K562 (cell line): ENCODE measurements around the gene RPS2. TPM values are rescaled to one million over a fixed set of nuclear protein-coding genes. Genes with fewer than 3 reads are reported as not detected.
A peak's percentile ranks its signal among the peaks of the same experiment; 100 is the strongest.

Experiments
- CBX3 ChIP-seq, 2 experiments: IDR thresholded peaks; 1 replicate in 1 of 2; 2 replicates in 1 of 2; pipeline ENCODE4 v1.6.1; 2012; ENCODE audit warnings: inconsistent platforms in 2 of 2, low read length in 2 of 2, borderline replicate concordance in 1 of 2, control low read depth in 1 of 2
- FOXM1 ChIP-seq, 2 experiments: fragments of 450-650 bp in 1 of 2; sonication (generic) in 1 of 2; formaldehyde crosslinking in 1 of 2; IDR thresholded peaks; 2 replicates each; pipeline versions ENCODE4 v1.6.1 to v1.9.0; 2017 to 2022; ENCODE audit warnings: low read depth in 2 of 2, mild to moderate bottlenecking in 2 of 2, missing genetic modification reagents in 1 of 2, moderate library complexity in 1 of 2
- HNRNPUL1 ChIP-seq: fragments of 200-400 bp; formaldehyde crosslinking; IDR thresholded peaks from 2 replicates; pipeline ENCODE4 v1.6.1; 2017; ENCODE audit warnings: low read length
- TAL1 ChIP-seq: fragments of 450-650 bp; IDR thresholded peaks from 2 replicates; pipeline ENCODE4 v1.6.1; 2016; ENCODE audit warnings: mild to moderate bottlenecking
- TGIF2 ChIP-seq: sonication (generic); formaldehyde crosslinking; IDR thresholded peaks from 2 replicates; pipeline ENCODE4 v1.8.1; 2022; ENCODE audit warnings: mild to moderate bottlenecking, missing genetic modification reagents, moderate library complexity
- ZNF778 ChIP-seq: fragments of 450-650 bp; formaldehyde crosslinking; IDR thresholded peaks from 2 replicates; pipeline ENCODE4 v1.4.0; 2020; ENCODE audit warnings: mild to moderate bottlenecking, moderate library complexity
- polyA plus RNA-seq, 8 experiments: library from polyadenylated mRNA; depleted of rRNA in 4 of 8; stranded (reverse) in 5 of 8; unstranded in 3 of 8; fragments of >200 nt; fragmentation: Nextera tagmentation in 2 of 8; fragmentation: Illumina TruSeq in 1 of 8; extraction: Ambion mirVana in 2 of 8; extraction: Trizol in 1 of 8; gene quantifications; 2 replicates each; pipeline versions ENCODE4 v1.2.1 to v1.2.3, GENCODE V29; 2011 to 2014; ENCODE audit warnings: inconsistent platforms in 1 of 8, missing spikeins in 1 of 8
- total RNA-seq, 7 experiments: library from RNA; depleted of rRNA in 6 of 7; stranded (reverse); fragments of >200 nt in 6 of 7; fragmentation: Illumina TruSeq in 2 of 7; extraction: Trizol in 2 of 7; gene quantifications; 2 replicates each; pipeline versions ENCODE4 v1.2.1 to v1.2.3, GENCODE V29; 2011 to 2021; ENCODE audit warnings: low replicate concordance in 1 of 7
- TF ChIP-seq, protein P1 (sequence below), 2 experiments: fragments of 150-350 bp in 1 of 2; IDR thresholded peaks; 2 replicates each; pipeline ENCODE4 v1.6.1; 2012 to 2016; ENCODE audit warnings: low read depth in 2 of 2, low read length in 2 of 2, mild to moderate bottlenecking in 1 of 2, moderate library complexity in 1 of 2
- TF ChIP-seq, protein P2 (sequence below), 3 experiments: fragments of 200-800 bp in 1 of 3; sonication (Bioruptor generic) in 1 of 3; sonication (generic) in 1 of 3; formaldehyde crosslinking in 1 of 3; IDR thresholded peaks; 2 replicates each; pipeline versions ENCODE4 v1.6.1 to v1.8.0; 2016 to 2022; ENCODE audit warnings: mild to moderate bottlenecking in 2 of 3, missing compliant biosample characterization in 2 of 3, missing genetic modification characterization in 2 of 3, missing genetic modification reagents in 1 of 3
- TF ChIP-seq, protein P3 (sequence below): fragments of 250-450 bp; sonication (Bioruptor Pico); IDR thresholded peaks from 2 replicates; pipeline ENCODE4 v1.5.0; 2020; ENCODE audit warnings: mild to moderate bottlenecking, borderline replicate concordance
- TF ChIP-seq, protein P4 (sequence below): fragments of 250-450 bp; sonication (Bioruptor Pico); IDR thresholded peaks from 2 replicates; pipeline ENCODE4 v1.5.0; 2022; ENCODE audit warnings: mild to moderate bottlenecking
- TF ChIP-seq, protein P5 (sequence below): sonication (generic); formaldehyde crosslinking; IDR thresholded peaks from 2 replicates; pipeline ENCODE4 v1.8.0; 2022; ENCODE audit warnings: missing genetic modification reagents, mild to moderate bottlenecking, moderate library complexity, borderline replicate concordance
- TF ChIP-seq, protein P6 (sequence below): fragments of 250-450 bp; sonication (Bioruptor Pico); IDR thresholded peaks from 2 replicates; pipeline ENCODE4 v1.8.0; 2021; ENCODE audit warnings: moderate library complexity, mild to moderate bottlenecking, inconsistent platforms

Gene RPS2
- total and polyA plus RNA-seq, 9 of the 15 experiments (the other 6 are each of a cell fraction or from before 2014, with no cell fraction given) = 834 to 4,794 (median 3,793) TPM

DNA sequence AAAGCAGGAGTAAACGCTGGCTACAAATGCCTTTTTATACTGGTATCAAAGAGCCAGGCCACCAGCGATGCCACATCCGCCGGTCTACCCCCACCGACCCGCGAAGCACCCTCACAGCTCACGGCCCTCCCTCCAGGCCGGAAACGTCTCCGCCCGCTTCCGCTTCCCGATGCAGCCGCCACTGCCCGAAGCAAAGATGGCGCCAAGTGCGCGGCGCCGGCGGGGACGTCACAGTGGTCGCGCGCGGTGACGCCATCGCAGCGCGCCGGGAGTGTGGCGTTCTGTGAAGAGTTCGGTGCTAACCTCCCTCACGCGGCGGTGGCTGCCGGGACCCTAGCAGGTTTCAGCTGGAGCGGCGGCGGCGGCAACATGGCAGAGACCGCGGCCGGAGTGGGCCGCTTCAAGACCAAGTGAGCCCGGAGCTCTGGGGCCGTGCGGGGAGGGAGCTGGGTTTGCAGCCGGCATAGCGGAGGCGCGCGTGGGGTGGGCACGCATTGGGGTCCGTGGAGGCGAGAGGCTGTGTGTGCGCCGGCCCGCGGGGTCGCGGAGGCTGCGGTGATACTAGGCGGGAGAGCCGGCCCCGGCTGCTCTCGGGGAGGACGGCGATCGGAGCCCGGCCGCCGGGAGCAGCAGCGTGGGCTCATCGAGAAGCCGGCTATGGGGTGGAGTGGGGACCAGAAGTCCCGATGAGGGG lies 7.3 kb upstream of the RPS2 start, which contains the start of gene TBL3 (continued):
- TF ChIP-seq, protein P1, sequence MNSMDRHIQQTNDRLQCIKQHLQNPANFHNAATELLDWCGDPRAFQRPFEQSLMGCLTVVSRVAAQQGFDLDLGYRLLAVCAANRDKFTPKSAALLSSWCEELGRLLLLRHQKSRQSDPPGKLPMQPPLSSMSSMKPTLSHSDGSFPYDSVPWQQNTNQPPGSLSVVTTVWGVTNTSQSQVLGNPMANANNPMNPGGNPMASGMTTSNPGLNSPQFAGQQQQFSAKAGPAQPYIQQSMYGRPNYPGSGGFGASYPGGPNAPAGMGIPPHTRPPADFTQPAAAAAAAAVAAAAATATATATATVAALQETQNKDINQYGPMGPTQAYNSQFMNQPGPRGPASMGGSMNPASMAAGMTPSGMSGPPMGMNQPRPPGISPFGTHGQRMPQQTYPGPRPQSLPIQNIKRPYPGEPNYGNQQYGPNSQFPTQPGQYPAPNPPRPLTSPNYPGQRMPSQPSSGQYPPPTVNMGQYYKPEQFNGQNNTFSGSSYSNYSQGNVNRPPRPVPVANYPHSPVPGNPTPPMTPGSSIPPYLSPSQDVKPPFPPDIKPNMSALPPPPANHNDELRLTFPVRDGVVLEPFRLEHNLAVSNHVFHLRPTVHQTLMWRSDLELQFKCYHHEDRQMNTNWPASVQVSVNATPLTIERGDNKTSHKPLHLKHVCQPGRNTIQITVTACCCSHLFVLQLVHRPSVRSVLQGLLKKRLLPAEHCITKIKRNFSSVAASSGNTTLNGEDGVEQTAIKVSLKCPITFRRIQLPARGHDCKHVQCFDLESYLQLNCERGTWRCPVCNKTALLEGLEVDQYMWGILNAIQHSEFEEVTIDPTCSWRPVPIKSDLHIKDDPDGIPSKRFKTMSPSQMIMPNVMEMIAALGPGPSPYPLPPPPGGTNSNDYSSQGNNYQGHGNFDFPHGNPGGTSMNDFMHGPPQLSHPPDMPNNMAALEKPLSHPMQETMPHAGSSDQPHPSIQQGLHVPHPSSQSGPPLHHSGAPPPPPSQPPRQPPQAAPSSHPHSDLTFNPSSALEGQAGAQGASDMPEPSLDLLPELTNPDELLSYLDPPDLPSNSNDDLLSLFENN (IDR thresholded peaks at IDR 0.05; ENCODE audit: low read depth in 2 of 2, low read length in 2 of 2) = 0 out of 4 replicates have a peak, but pooled peaks of 1 of the 2 experiments have one; percentile 20
- peak in 1 of 2 experiments; percentile 37; a peak in 1 of 3 replicates for TF ChIP-seq CBX3 (IDR thresholded peaks at IDR 0.05; ENCODE audit: borderline replicate concordance in 1 of 2, low read length in 2 of 2)
- TF ChIP-seq, protein P2, sequence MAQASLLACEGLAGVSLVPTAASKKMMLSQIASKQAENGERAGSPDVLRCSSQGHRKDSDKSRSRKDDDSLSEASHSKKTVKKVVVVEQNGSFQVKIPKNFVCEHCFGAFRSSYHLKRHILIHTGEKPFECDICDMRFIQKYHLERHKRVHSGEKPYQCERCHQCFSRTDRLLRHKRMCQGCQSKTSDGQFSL (CRISPR knock-in tag; IDR thresholded peaks at IDR 0.05) = peak; percentile 58; the same call in 1 of the 2 replicates
- TF ChIP-seq, protein P2 (tag; IDR thresholded peaks at IDR 0.05) = no peak
- TF ChIP-seq, protein P3, sequence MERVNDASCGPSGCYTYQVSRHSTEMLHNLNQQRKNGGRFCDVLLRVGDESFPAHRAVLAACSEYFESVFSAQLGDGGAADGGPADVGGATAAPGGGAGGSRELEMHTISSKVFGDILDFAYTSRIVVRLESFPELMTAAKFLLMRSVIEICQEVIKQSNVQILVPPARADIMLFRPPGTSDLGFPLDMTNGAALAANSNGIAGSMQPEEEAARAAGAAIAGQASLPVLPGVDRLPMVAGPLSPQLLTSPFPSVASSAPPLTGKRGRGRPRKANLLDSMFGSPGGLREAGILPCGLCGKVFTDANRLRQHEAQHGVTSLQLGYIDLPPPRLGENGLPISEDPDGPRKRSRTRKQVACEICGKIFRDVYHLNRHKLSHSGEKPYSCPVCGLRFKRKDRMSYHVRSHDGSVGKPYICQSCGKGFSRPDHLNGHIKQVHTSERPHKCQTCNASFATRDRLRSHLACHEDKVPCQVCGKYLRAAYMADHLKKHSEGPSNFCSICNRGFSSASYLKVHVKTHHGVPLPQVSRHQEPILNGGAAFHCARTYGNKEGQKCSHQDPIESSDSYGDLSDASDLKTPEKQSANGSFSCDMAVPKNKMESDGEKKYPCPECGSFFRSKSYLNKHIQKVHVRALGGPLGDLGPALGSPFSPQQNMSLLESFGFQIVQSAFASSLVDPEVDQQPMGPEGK = no peak
- TF ChIP-seq HNRNPUL1 = no peak
- no peak for TF ChIP-seq ZNF778 (CRISPR knock-in tag)
- peak; percentile 43; the same call in 1 of the 2 replicates for TF ChIP-seq TGIF2 (CRISPR knock-in tag)
- no peak for TF ChIP-seq TAL1
- TF ChIP-seq, protein P4, sequence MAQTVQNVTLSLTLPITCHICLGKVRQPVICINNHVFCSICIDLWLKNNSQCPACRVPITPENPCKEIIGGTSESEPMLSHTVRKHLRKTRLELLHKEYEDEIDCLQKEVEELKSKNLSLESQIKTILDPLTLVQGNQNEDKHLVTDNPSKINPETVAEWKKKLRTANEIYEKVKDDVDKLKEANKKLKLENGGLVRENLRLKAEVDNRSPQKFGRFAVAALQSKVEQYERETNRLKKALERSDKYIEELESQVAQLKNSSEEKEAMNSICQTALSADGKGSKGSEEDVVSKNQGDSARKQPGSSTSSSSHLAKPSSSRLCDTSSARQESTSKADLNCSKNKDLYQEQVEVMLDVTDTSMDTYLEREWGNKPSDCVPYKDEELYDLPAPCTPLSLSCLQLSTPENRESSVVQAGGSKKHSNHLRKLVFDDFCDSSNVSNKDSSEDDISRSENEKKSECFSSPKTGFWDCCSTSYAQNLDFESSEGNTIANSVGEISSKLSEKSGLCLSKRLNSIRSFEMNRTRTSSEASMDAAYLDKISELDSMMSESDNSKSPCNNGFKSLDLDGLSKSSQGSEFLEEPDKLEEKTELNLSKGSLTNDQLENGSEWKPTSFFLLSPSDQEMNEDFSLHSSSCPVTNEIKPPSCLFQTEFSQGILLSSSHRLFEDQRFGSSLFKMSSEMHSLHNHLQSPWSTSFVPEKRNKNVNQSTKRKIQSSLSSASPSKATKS = no peak
- TF ChIP-seq, protein P5, sequence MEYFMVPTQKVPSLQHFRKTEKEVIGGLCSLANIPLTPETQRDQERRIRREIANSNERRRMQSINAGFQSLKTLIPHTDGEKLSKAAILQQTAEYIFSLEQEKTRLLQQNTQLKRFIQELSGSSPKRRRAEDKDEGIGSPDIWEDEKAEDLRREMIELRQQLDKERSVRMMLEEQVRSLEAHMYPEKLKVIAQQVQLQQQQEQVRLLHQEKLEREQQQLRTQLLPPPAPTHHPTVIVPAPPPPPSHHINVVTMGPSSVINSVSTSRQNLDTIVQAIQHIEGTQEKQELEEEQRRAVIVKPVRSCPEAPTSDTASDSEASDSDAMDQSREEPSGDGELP = peak; percentile 96
- TF ChIP-seq, protein P6, sequence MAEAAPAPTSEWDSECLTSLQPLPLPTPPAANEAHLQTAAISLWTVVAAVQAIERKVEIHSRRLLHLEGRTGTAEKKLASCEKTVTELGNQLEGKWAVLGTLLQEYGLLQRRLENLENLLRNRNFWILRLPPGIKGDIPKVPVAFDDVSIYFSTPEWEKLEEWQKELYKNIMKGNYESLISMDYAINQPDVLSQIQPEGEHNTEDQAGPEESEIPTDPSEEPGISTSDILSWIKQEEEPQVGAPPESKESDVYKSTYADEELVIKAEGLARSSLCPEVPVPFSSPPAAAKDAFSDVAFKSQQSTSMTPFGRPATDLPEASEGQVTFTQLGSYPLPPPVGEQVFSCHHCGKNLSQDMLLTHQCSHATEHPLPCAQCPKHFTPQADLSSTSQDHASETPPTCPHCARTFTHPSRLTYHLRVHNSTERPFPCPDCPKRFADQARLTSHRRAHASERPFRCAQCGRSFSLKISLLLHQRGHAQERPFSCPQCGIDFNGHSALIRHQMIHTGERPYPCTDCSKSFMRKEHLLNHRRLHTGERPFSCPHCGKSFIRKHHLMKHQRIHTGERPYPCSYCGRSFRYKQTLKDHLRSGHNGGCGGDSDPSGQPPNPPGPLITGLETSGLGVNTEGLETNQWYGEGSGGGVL (CRISPR knock-in tag) = no peak
- TF ChIP-seq FOXM1 (IDR thresholded peaks at IDR 0.05; ENCODE audit: low read depth) = no peak
- 0 out of 2 replicates have a peak, but pooled peaks have one; percentile 91 for TF ChIP-seq FOXM1 (CRISPR knock-in tag; IDR thresholded peaks at IDR 0.05; ENCODE audit: low read depth)
